Stomach smooth muscle (tissue), 2 donors: ENCODE results near the gene NSUN4.
"Not testable (repeated sequence)": the region's sequence is repeated elsewhere in the genome, so short reads cannot be mapped to it uniquely, and the experiment has no call there.

Experiments
- H3K27ac ChIP-seq: one replicate; pipeline ENCODE4 v1.7.0; 2013; ENCODE audit warnings: mild to moderate bottlenecking, low read length, inconsistent platforms
- H3K27me3 ChIP-seq, 2 donors: one replicate each; pipeline ENCODE4 v1.7.0; 2013; ENCODE audit warnings: low read length in 2 of 2; ENCODE audit not compliant: insufficient read depth in 2 of 2, control insufficient read depth in 1 of 2
- H3K36me3 ChIP-seq, 2 donors: one replicate each; pipeline ENCODE4 v1.7.0; 2013; ENCODE audit warnings: low read length in 2 of 2; ENCODE audit not compliant: control insufficient read depth in 2 of 2, insufficient read depth in 2 of 2
- H3K4me1 ChIP-seq: one replicate; pipeline ENCODE4 v1.7.0; 2013; ENCODE audit warnings: low read length; ENCODE audit not compliant: control insufficient read depth, insufficient read depth
- H3K4me3 ChIP-seq, 2 donors: one replicate each; pipeline ENCODE4 v1.7.0; 2013; ENCODE audit warnings: low read length in 2 of 2
- H3K9ac ChIP-seq, 2 donors: one replicate each; pipeline ENCODE4 v1.7.0; 2013; ENCODE audit warnings: low read length in 2 of 2, mild to moderate bottlenecking in 1 of 2
- H3K9me3 ChIP-seq, 2 donors: one replicate each; pipeline ENCODE4 v1.7.0; 2013; ENCODE audit warnings: low read length in 2 of 2; ENCODE audit not compliant: control insufficient read depth in 2 of 2
- donor health status: healthy.
- donor health status: Pancreatic carcinoma.

The NSUN4 gene

DNA sequence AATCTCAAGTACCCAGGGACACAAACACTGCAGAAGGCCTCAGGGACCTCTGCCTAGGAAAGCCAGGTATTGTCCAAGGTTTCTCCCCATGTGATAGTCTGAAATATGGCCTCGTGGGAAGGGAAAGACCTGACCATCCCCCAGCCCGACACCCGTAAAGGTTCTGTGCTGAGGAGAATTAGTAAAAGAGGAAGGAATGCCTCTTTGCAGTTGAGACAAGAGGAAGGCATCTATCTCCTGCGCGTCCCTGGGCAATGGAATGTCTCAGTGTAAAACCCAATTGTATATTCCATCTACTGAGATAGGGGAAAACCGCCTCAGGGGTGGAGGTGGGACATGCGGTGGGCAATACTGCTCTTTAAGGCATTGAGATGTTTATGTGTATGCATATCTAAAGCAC lies 10.8 kb upstream of the NSUN4 start:
- H3K27ac ChIP-seq, H3K27me3 ChIP-seq, H3K9me3 ChIP-seq: not testable (repeated sequence)

DNA sequence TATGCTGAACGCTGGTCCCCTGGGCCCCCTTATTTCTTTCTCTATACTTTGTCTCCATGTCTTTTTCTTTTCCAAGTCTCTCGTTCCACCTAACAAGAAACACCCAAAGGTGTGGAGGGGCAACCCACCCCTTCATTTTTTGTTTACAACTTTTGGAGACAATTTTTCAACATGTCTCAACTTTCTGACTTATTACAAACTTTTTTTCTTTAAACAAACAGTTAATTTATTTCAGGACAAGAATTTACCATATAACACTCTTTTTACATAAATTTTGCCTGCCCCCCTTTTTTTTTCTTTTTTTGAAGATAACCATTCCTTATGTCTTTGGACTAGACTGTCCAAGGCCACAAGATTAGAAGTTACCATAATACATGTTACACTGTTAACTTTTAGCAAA lies 10.2 kb upstream of the NSUN4 start:
- H3K27me3 ChIP-seq, H3K9me3 ChIP-seq, H3K4me3 ChIP-seq, H3K27ac ChIP-seq, H3K4me1 ChIP-seq, H3K9ac ChIP-seq, H3K36me3 ChIP-seq: not testable (repeated sequence)

More for the DNA sequence above, 10.8 kb upstream of the NSUN4 start:
- not testable (repeated sequence) for H3K9ac ChIP-seq, H3K36me3 ChIP-seq, H3K4me1 ChIP-seq, H3K4me3 ChIP-seq

DNA sequence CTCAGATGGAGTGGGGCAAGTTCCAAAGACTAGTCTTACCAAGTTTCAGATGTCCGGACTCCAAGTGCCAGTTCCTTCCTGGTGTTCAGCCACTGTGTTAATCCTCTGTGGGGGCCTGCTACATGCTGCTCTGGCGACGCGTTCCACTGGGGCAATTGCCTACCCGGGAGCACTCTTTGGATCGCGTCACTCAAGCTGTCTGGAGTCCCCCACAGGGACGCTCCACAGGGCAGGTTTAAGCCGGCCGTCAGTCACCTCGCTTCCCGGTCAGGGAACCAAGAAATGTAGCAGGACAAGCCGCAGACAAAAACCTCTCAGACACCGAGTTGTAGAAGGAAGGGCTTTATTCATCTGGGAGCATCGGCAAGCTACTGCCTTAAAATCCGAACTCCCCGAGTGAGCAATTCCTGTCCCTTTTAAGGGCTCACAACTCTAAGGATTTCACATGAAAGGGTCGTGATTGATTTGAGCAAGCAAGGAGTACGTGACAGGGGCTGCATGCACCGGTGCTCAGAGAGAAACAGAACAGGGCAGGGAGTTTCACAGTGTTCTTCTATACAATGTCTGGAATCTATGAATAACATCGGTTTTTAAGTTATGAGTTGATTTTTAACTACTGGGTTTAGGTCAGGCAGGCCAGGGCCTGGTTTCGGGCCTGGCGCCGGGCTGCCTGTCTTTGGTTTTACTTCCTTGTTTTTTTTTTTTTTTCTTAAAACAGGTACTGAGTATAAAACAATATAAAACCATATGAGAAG lies 8.6 kb upstream of the NSUN4 start:
- not testable (repeated sequence) for H3K9me3 ChIP-seq, H3K4me1 ChIP-seq, H3K27me3 ChIP-seq, H3K4me3 ChIP-seq, H3K36me3 ChIP-seq, H3K27ac ChIP-seq, H3K9ac ChIP-seq

DNA sequence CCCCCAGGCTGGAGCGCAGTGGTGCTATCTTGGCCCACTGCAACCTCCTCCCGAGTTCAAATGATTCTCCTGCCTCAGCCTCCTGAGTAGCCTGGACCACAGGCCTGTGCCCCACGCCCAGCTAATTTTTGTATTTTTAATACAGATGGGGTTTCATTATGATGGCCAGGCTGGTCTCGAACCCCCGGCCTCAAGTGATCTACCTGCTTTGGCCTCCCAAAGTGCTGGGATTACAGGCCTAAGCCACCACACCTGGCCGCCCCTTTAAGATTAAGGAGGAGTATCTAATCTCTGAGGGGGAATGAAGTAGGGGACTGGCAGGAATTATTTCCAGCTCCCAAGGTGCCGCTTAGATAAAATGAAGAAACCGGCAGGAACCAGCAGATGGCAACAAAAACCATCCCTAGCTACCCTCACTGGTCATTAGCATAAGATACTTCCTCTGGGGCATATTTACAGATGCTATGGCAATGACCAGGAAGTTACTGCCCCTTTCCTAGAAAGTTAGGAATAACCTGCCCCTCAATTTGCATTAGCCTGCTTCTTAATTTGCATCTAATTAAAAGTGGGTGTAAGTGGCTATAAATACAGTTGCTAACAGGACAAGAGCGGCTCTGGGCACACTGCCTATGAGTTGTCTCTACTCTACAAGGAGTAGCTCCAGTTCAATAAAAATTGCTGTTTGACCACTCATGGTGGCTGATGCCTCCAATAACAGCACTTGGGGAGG lies 7.1 kb upstream of the NSUN4 start:
- Histone ChIP-seq H3K27ac (no peak overlapping the region), H3K4me3 (no peak overlapping the region), H3K4me1 (no peaks in the 10 kb centered on the region), H3K27me3 (no peaks in the 10 kb centered on the region), H3K9ac (no peak overlapping the region), H3K9me3 (no peaks in the 10 kb centered on the region), H3K36me3 (no peaks in the 10 kb centered on the region)

DNA sequence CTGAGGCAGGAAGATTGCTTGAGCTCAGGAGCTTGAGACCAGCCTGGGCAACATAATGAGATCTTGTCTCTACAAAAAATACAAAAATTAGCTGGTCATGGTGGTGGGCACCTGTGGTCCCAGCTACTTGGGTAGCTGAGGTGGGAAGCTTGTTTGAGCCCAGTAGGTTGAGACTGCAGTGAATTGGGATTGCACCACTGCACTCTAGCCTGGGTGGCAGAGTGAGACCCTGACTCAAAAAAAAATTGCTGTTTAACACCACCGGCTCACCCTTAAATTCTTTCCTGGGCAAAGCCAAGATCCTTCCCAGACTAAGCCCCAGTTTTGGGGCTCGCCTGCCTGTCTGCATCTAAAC lies 6.6 kb upstream of the NSUN4 start:
- H3K4me1 ChIP-seq = no peaks in the 10 kb centered on the region
- H3K9ac ChIP-seq = no peak overlapping the region
- no peaks in the 10 kb centered on the region for H3K9me3 ChIP-seq
- no peaks in the 10 kb centered on the region for H3K27me3 ChIP-seq
- no peak overlapping the region for H3K4me3 ChIP-seq
- H3K36me3 ChIP-seq = no peaks in the 10 kb centered on the region
- H3K27ac ChIP-seq = no peak overlapping the region

DNA sequence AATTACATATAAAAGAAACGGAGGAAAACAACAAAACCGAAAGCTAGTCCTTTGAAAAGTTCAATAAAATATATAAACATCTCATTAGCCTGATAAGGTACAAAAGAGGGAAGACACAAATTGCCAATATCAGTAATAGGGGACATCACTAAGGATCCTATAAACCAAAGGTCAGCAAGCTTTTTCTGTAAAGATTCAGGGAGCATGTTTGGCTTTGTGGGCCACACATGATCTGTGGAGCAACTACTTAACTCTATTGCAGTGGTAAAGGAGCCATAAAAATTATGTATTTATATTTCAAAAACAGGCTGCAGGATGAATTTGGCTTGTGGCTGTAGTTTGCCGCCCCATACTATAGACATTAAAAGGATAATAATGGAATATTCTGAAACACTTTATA lies 5.5 kb upstream of the NSUN4 start:
- Histone ChIP-seq H3K4me3 (no peak overlapping the region), H3K9me3 (no peaks in the 10 kb centered on the region), H3K27me3 (no peaks in the 10 kb centered on the region), H3K9ac (no peak overlapping the region), H3K4me1 (peaks cover 5% of the 10 kb centered on the region), H3K27ac (no peak overlapping the region), H3K36me3 (no peaks in the 10 kb centered on the region)

DNA sequence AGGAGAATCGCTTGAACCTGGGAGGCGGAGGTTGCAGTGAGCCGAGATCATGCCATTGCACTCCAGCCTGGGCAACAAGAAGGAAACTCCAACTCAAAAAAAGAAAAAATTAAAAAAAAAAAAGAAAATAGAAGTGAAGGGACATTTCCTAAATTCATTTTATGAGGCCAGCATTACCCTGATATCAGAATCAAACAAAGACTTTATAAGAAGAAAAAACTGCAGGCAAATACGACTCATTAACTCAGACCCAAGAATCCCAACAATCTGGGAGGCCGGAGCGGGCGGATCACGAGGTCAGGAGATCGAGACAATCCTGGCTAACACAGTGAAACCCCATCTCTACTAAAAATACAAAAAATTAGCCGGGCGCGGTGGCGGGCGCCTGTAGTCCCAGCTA lies 3.2 kb upstream of the NSUN4 start:
- not testable (repeated sequence) for H3K27ac ChIP-seq, H3K27me3 ChIP-seq, H3K36me3 ChIP-seq, H3K9ac ChIP-seq, H3K4me3 ChIP-seq, H3K9me3 ChIP-seq
- peaks cover 11% of the 10 kb centered on the region for H3K4me1 ChIP-seq

DNA sequence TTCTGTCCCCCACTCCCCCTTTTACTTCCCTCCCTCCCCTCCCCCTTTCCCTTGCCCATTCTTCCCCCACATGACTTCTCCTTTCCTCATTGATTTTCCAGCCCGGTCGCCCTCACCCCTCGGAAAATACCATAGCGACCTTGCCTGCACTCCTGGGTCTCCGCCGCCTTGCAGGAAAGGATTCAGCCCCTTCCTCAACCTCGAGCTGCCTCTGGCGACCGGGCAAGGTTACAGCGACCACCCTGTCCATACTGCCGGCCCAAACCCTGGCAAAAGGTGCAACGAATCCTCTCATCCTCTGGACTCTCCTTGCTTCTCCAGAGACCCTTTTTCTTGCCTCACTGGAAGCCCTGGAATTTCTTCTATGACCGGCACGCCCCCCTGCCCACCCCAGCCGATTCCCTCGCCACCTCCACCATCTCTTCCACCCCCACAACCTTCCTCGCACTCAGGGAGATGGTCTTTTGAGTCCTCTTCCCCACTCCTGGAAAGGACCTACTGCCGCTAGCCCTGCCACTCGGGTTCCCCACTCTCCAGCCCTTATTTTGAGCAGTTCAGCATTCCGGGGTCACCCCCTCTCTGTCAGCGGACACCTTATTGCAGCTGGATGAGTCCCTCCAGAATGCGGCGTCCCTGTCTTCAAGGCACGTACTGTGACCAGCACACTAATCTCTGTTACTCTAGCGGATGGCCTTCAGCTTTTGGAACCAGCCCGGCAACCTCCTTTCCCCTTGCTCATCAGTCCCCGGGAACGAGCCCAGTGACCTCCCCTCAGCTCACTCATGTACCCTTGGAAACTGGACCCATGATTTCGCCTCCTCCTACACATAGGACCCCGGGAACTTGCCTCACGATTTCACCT lies 846 bp downstream of the NSUN4 start:
- peak overlapping the region; percentile 93 to 94 for H3K4me3 ChIP-seq
- H3K27ac ChIP-seq = peak overlapping the region; percentile 95
- peak overlapping the region; percentile 66 to 97 for H3K9ac ChIP-seq
- peaks cover 11% of the 10 kb centered on the region for H3K4me1 ChIP-seq
- H3K36me3 ChIP-seq = peaks cover 9 to 17% of the 10 kb centered on the region in 2 donors
- H3K27me3 ChIP-seq = no peaks in the 10 kb centered on the region
- no peaks in the 10 kb centered on the region for H3K9me3 ChIP-seq

DNA sequence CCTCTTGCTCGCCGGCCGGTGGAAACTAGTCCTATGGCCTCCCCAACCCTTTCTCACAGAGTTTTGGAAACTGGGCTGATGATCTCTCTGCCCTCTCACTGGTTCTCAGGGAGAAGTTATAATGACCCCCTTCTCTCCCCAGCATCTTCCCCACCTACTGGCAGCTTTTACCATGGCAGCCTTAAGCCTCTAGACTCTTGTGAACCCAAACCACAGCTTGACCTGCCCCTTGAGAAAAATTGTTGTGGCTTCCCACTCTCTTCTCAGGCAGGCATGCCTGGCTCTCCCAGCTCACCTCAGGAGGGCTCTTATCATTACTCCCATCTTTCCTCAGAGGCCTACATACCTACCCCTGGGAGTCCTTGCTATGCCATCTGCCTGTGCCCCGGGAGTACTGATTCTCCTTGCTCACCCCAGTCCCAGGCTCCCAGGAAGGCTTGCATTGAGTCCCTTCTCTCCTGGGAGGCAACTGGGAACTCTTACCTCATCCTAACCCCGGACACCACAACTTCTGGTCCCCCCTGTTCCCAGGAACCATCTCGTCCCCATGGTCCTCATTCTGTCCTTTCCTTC lies 1.6 kb downstream of the NSUN4 start:
- no peak overlapping the region for H3K4me3 ChIP-seq
- peaks cover 13 to 19% of the 10 kb centered on the region in 2 donors for H3K36me3 ChIP-seq
- H3K9me3 ChIP-seq = no peaks in the 10 kb centered on the region
- H3K4me1 ChIP-seq = peaks cover 11% of the 10 kb centered on the region
- H3K27ac ChIP-seq = peak overlapping the region; percentile 95
- no peak overlapping the region for H3K9ac ChIP-seq
- H3K27me3 ChIP-seq = no peaks in the 10 kb centered on the region

DNA sequence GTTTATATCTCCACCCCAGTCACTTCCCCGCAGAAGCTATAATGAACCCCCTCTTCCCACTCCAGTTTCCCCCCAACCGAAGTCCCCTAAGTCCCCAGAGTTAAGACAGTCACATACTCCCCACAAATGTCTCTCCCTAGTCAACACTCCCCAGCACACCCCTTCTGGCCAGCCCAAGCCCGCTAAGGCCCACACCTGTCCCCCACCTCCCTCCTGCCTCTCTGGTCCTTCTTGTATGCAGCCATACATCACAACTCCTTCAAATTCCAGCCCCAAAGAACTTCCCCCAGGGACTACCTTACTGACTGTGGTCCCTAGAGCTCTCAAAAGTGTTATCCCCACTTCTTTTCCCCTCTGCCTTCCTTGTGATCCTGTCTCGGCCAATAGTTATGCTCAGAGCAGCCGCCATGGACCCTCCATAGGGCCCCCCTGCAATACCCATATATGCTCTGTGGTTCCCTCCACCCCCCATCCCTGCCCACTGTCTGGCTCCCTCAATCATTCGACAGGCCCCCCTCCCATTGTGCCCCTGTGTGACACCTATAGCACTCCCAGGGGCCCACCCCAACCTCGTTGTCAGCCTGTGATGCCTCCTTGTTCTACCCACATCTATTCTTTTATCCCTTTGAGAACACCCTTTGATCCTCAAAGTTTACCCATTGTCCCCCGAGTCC lies 2.2 kb downstream of the NSUN4 start:
- no peak overlapping the region for H3K9ac ChIP-seq
- peaks cover 16 to 22% of the 10 kb centered on the region in 2 donors for H3K36me3 ChIP-seq
- peaks cover 11% of the 10 kb centered on the region for H3K4me1 ChIP-seq
- H3K9me3 ChIP-seq = no peaks in the 10 kb centered on the region
- H3K27me3 ChIP-seq = no peaks in the 10 kb centered on the region
- H3K4me3 ChIP-seq = no peak overlapping the region
- H3K27ac ChIP-seq = no peak overlapping the region
